ENCODE results near the gene KLHL3. TPM values are rescaled to one million over a fixed set of nuclear protein-coding genes. Genes with fewer than 3 reads are reported as not detected.

The KLHL3 gene
- polyA plus RNA-seq, 1 experiment: 2.2 TPM

- TF ChIP-seq CTCF (IDR thresholded peaks at IDR 0.05; ENCODE audit: low read depth, low read length): no peak
- Histone ChIP-seq H3K4me3 (ENCODE audit: low read depth, low read length) (no peak overlapping the region), H3K27ac (ENCODE audit: low read depth, low read length) (no peak overlapping the region), H3K9me3 (ENCODE audit: control insufficient read depth, insufficient read depth, low read length) (peaks cover 4% of the 10 kb centered on the region), H3K27me3 (ENCODE audit: control insufficient read depth, insufficient read depth, low read length) (no peaks in the 10 kb centered on the region)
- POLR2A ChIA-PET: no interaction called here
- DNase-seq (ENCODE audit: low read depth, low spot score): no peak
- CTCF ChIA-PET: interaction anchor here (0.9 to 18.3 kb wide), 5 partner anchors 8 to 75 kb away, joined by 5 to 454 read pairs (median 14); no protein-coding TSS in a partner anchor
Measured at GRCh38 chr5:137733922-137734321, 2.0 kb downstream of the KLHL3 start.

GRCh38 chr5:137733006-137733405 is 2.9 kb downstream of the KLHL3 start:
- CTCF ChIA-PET: interaction anchor here (0.9 to 4.1 kb wide), 5 partner anchors 9 to 73 kb away, joined by 5 to 28 read pairs (median 8); no protein-coding TSS in a partner anchor
- POLR2A ChIA-PET: no interaction called here

GRCh38 chr5:137731176-137731575 is 4.7 kb downstream of the KLHL3 start:
- TF ChIP-seq CTCF (IDR thresholded peaks at IDR 0.05; ENCODE audit: low read depth, low read length): no peak
- Histone ChIP-seq H3K9me3 (ENCODE audit: control insufficient read depth, insufficient read depth, low read length) (no peaks in the 10 kb centered on the region), H3K4me3 (ENCODE audit: low read depth, low read length) (no peak overlapping the region), H3K27ac (ENCODE audit: low read depth, low read length) (no peak overlapping the region), H3K27me3 (ENCODE audit: control insufficient read depth, insufficient read depth, low read length) (no peaks in the 10 kb centered on the region)
- DNase-seq (ENCODE audit: low read depth, low spot score): no peak
- ChIA-PET CTCF (interaction anchor here (0.9 to 4.1 kb wide), 6 partner anchors 11 to 411 kb away, joined by 3 to 28 read pairs (median 6); no protein-coding TSS in a partner anchor), POLR2A (interaction anchor here (0.8 kb wide), 1 partner anchor 23 kb away, joined by 3 read pairs; the partner anchor contains the start of gene HNRNPA0)

More at GRCh38 chr5:137733006-137733405, 2.9 kb downstream of the KLHL3 start:
- H3K4me3 ChIP-seq (ENCODE audit: low read depth, low read length): no peak overlapping the region
- H3K27ac ChIP-seq (ENCODE audit: low read depth, low read length): no peak overlapping the region
- no peaks in the 10 kb centered on the region for H3K27me3 ChIP-seq (ENCODE audit: control insufficient read depth, insufficient read depth, low read length)
- DNase-seq (ENCODE audit: low read depth, low spot score): no peak
- TF ChIP-seq CTCF (IDR thresholded peaks at IDR 0.05; ENCODE audit: low read depth, low read length): no peak
- no peaks in the 10 kb centered on the region for H3K9me3 ChIP-seq (ENCODE audit: control insufficient read depth, insufficient read depth, low read length)

GRCh38 chr5:137730336-137730735 is 5.6 kb downstream of the KLHL3 start:
- no peak overlapping the region for H3K4me3 ChIP-seq (ENCODE audit: low read depth, low read length)
- no peaks in the 10 kb centered on the region for H3K27me3 ChIP-seq (ENCODE audit: control insufficient read depth, insufficient read depth, low read length)
- no peak for DNase-seq (ENCODE audit: low read depth, low spot score)
- CTCF ChIA-PET: interaction anchor here (0.6 to 4.1 kb wide), 6 partner anchors 12 to 428 kb away, joined by 3 to 28 read pairs (median 6); no protein-coding TSS in a partner anchor
- no peak for TF ChIP-seq CTCF (IDR thresholded peaks at IDR 0.05; ENCODE audit: low read depth, low read length)
- H3K27ac ChIP-seq (ENCODE audit: low read depth, low read length): no peak overlapping the region
- POLR2A ChIA-PET: interaction anchor here (0.8 kb wide), 1 partner anchor 24 kb away, joined by 3 read pairs; the partner anchor contains the start of gene HNRNPA0
- H3K9me3 ChIP-seq (ENCODE audit: control insufficient read depth, insufficient read depth, low read length): no peaks in the 10 kb centered on the region

- H3K27ac ChIP-seq (ENCODE audit: low read depth, low read length): no peak overlapping the region
- no peaks in the 10 kb centered on the region for H3K27me3 ChIP-seq (ENCODE audit: control insufficient read depth, insufficient read depth, low read length)
- ChIA-PET CTCF (interaction anchor here (0.9 to 1.9 kb wide), 3 partner anchors 14 to 99 kb away, joined by 3 to 16 read pairs (median 5); no protein-coding TSS in a partner anchor), POLR2A (no interaction called here)
- TF ChIP-seq CTCF (IDR thresholded peaks at IDR 0.05; ENCODE audit: low read depth, low read length): no peak
- H3K9me3 ChIP-seq (ENCODE audit: control insufficient read depth, insufficient read depth, low read length): no peaks in the 10 kb centered on the region
- no peak overlapping the region for H3K4me3 ChIP-seq (ENCODE audit: low read depth, low read length)
- no peak for DNase-seq (ENCODE audit: low read depth, low spot score)
Measured at GRCh38 chr5:137728048-137728447, 7.8 kb downstream of the KLHL3 start.
